Activated CD4-positive, alpha-beta memory T cell treated with anti-CD3 and anti-CD28 coated beads for 36 hours (primary cell): Measurements from ENCODE around the gene HSPB6. TPM values are rescaled to one million over a fixed set of nuclear protein-coding genes. Genes with fewer than 3 reads are reported as not detected.

Experiments used
- CTCF ChIA-PET: fragments of 350-600 bp; sonication (Branson Sonifier 250); formaldehyde crosslinking; loops from one replicate; lab custom pipeline; 2021; ENCODE audit warnings: antibody characterized with exemption, inconsistent platforms; lab: Charles Lee
- POLR2A ChIA-PET: fragments of 350-600 bp; sonication (Branson Sonifier 250); formaldehyde crosslinking; loops from one replicate; lab custom pipeline; 2021; ENCODE audit warnings: antibody characterized with exemption; lab: Charles Lee
- DNase-seq: peaks from one replicate; pipeline ENCODE4 v3.0.0-alpha.2; 2020
- H3K27ac Mint-ChIP-seq: one replicate; pipeline ENCODE4 v1.8.0; 2021; ENCODE audit warnings: mixed read lengths
- H3K27me3 Mint-ChIP-seq: one replicate; pipeline ENCODE4 v1.8.0; 2021; ENCODE audit warnings: mixed read lengths
- H3K36me3 Mint-ChIP-seq: one replicate; pipeline ENCODE4 v1.8.0; 2021; ENCODE audit warnings: mixed read lengths
- H3K4me1 Mint-ChIP-seq: one replicate; pipeline ENCODE4 v1.8.0; 2021; ENCODE audit warnings: low read depth, mixed read lengths
- H3K4me3 Mint-ChIP-seq: one replicate; pipeline ENCODE4 v1.8.0; 2021; ENCODE audit warnings: mild to moderate bottlenecking, mixed read lengths
- H3K9me3 Mint-ChIP-seq: one replicate; pipeline ENCODE4 v1.8.0; 2021; ENCODE audit warnings: mixed read lengths
- intact Hi-C: fragments of 100-400 bp; cut with micrococcal nuclease; formaldehyde crosslinking; loops from one replicate; pipeline ENCODE4 v1.15.1; 2023
- total RNA-seq, 2 experiments: library from RNA; stranded (reverse); gene quantifications; one replicate each; pipeline ENCODE4 v1.2.3, GENCODE V29; 2021

The HSPB6 gene
- total RNA-seq, 2 experiments from 2014 or later: 0.36 to 0.53 TPM

GRCh38 chr19:35755550-35756376, 1.1 kb downstream of the HSPB6 start:
- Mint-ChIP-seq H3K9me3 (no peaks in the 10 kb centered on the region), H3K4me1 (peaks cover 27% of the 10 kb centered on the region), H3K27me3 (no peaks in the 10 kb centered on the region), H3K4me3 (peak overlapping the region; percentile 26), H3K27ac (no peak overlapping the region), H3K36me3 (peaks cover 20% of the 10 kb centered on the region)
- ChIA-PET CTCF (interaction anchor here (1.0 kb wide), 2 partner anchors 11 to 62 kb away, joined by 3 read pairs; no protein-coding TSS in a partner anchor), POLR2A (no interaction called here)
- intact Hi-C loops: no loop called here
- peak; percentile 68 for DNase-seq

DNA sequence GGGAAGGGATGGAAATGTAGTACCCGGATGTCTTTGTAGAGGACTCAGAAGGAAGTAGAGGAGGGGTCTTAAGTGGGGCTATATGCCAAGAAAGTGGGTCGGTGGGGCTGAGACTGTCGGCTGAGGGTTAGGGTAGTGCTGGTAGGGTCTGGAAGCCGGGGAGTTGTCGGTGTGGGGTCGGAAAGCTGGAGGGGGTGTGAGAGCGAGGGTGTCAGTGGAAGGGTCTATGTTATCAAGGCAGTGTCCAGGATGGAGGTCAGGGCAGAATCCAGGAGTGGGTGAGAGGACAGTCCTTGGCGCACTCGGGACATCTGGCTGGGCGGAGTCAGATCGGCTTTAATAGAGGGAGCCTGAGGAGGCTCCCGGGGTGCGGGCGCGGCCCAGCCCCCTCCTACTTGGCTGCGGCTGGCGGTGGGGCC, 1.7 kb downstream of the HSPB6 start:
- H3K36me3 Mint-ChIP-seq: peaks cover 17% of the 10 kb centered on the region

DNA sequence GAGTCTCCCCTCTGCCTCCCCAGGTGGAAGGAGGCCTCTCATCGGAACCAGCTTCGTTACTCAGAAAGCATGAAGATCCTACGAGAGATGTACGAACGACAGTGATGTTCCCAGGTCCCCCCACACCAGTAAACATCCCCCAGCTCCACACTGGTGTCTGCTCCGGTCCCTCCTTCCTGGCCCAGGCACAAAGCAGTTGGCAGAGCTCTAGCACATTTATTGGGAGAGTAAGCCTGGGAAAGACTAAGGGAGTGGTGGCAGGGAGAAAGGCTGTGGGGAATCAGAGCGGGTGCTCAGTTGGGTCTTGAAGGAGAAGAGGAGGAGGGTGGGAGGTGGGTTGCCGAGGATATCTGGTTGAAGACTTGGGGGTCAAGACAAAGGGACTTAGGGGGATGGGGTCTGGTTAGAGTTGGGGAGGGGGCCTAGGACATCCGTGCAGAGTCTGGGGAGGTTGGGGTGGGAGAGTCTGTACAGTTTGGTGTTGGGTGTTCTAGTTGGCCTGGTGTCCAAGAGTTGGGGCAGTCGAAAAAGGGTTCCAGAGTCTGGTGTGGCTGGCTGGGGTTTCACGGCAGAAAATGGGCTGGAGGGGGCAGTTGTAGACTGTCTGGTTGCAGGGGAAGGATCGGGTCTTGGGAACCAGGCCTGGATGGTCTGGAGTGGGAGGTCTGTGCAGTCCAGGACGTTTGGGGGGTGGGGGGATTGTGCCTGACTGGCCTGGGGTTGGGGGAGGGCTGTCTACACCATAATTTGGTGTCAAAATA, 2.3 kb downstream of the HSPB6 start:
- CTCF ChIA-PET: no interaction called here

More for the DNA sequence above, 1.7 kb downstream of the HSPB6 start:
- ChIA-PET POLR2A (no interaction called here), CTCF (no interaction called here)
- Mint-ChIP-seq H3K27me3 (no peaks in the 10 kb centered on the region), H3K9me3 (no peaks in the 10 kb centered on the region), H3K4me3 (no peak overlapping the region), H3K27ac (no peak overlapping the region), H3K4me1 (peaks cover 29% of the 10 kb centered on the region)
- DNase-seq: no peak
- intact Hi-C loops: no loop called here

DNA sequence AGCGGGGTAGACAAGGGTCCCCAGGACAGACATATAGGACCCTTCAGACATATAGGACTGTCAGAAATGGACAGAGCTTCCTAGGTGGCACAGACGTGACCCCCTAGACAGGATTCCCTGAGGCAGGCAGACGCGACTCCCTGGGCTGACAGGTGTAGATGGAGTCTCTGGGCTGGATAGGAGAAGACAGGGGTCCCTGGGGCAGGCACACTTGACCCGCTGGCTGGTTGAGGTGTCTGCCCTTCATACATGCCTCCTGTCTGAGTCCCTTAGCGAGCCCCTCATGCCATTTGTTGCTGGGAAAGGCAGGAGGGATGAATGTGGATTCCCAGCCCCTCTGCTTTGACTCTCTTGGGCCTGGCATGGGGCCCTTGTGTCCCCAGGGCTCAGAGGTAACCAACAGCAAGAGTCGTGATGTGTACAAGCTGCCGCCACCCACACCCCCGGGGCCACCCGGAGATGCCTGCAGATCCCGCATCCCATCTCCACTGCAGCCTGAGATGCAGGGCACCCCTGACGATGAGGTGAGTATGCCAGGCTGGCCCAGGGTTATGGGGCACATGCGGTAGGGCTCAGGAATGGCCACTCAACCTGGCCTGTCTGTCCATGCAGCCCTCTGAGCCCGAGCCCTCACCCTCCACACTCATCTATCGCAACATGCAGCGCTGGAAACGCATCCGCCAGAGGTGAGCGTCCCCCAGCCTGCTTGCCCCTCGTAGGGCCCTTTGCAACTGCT, 3.0 kb downstream of the HSPB6 start:
- Mint-ChIP-seq H3K27ac (no peak overlapping the region), H3K27me3 (no peaks in the 10 kb centered on the region), H3K4me3 (no peak overlapping the region), H3K4me1 (peaks cover 26% of the 10 kb centered on the region), H3K9me3 (no peaks in the 10 kb centered on the region), H3K36me3 (peaks cover 9% of the 10 kb centered on the region)
- DNase-seq: no peak
- CTCF ChIA-PET: no interaction called here
- intact Hi-C loops: no loop called here
- POLR2A ChIA-PET: no interaction called here

More for the DNA sequence above, 2.3 kb downstream of the HSPB6 start:
- intact Hi-C loops: no loop called here
- H3K9me3 Mint-ChIP-seq: no peaks in the 10 kb centered on the region
- no peak overlapping the region for H3K4me3 Mint-ChIP-seq
- POLR2A ChIA-PET: no interaction called here
- DNase-seq: no peak
- H3K36me3 Mint-ChIP-seq: peaks cover 12% of the 10 kb centered on the region
- peaks cover 29% of the 10 kb centered on the region for H3K4me1 Mint-ChIP-seq
- H3K27me3 Mint-ChIP-seq: no peaks in the 10 kb centered on the region
- no peak overlapping the region for H3K27ac Mint-ChIP-seq

- ChIA-PET CTCF (interaction anchor here (1.3 kb wide), 1 partner anchor 61 kb away, joined by 8 read pairs; no protein-coding TSS in a partner anchor), POLR2A (no interaction called here)
- Mint-ChIP-seq H3K4me3 (no peak overlapping the region), H3K4me1 (peaks cover 28% of the 10 kb centered on the region), H3K27ac (no peak overlapping the region), H3K9me3 (no peaks in the 10 kb centered on the region), H3K36me3 (peaks cover 7% of the 10 kb centered on the region), H3K27me3 (no peaks in the 10 kb centered on the region)
- no peak for DNase-seq
- intact Hi-C loops: no loop called here
These were observed 4.0 kb downstream of the HSPB6 start for GRCh38 chr19:35752746-35753350.

GRCh38 chr19:35751839-35752745, 4.7 kb downstream of the HSPB6 start:
- H3K27me3 Mint-ChIP-seq: no peaks in the 10 kb centered on the region
- peaks cover 6% of the 10 kb centered on the region for H3K36me3 Mint-ChIP-seq
- peaks cover 30% of the 10 kb centered on the region for H3K4me1 Mint-ChIP-seq
- H3K9me3 Mint-ChIP-seq: no peaks in the 10 kb centered on the region
- DNase-seq: no peak
- H3K27ac Mint-ChIP-seq: no peak overlapping the region
- CTCF ChIA-PET: interaction anchor here (1.3 kb wide), 1 partner anchor 60 kb away, joined by 8 read pairs; no protein-coding TSS in a partner anchor
- H3K4me3 Mint-ChIP-seq: no peak overlapping the region
- POLR2A ChIA-PET: no interaction called here
- intact Hi-C loops: no loop called here

DNA sequence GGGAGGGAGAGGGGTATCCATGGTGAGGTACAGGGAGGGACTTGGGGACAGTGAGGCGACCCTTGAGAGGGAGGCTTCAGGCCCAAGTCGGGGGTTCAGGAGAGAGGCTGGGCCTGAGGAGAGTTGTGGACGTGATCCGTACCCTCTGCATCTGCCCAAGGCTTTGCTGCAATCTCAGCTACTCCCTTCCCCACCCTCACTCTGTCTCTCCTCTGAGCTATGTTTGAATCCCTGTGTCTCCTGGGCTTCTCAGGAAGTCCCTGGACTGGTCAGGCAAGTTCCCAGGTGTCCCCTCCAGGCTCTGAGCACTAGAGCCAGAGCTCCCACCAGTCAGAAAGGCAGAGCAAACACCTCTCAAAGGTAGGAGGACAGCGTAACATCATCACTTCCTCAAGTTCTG, 6.7 kb downstream of the HSPB6 start:
- Mint-ChIP-seq H3K4me1 (peaks cover 31% of the 10 kb centered on the region), H3K9me3 (no peaks in the 10 kb centered on the region), H3K4me3 (no peak overlapping the region), H3K36me3 (peaks cover 4% of the 10 kb centered on the region), H3K27ac (no peak overlapping the region), H3K27me3 (no peaks in the 10 kb centered on the region)
- ChIA-PET CTCF (interaction anchor here (1.1 to 1.4 kb wide), 2 partner anchors 56 to 181 kb away, joined by 3 read pairs; no protein-coding TSS in a partner anchor), POLR2A (no interaction called here)
- intact Hi-C loops: no loop called here
- no peak for DNase-seq

DNA sequence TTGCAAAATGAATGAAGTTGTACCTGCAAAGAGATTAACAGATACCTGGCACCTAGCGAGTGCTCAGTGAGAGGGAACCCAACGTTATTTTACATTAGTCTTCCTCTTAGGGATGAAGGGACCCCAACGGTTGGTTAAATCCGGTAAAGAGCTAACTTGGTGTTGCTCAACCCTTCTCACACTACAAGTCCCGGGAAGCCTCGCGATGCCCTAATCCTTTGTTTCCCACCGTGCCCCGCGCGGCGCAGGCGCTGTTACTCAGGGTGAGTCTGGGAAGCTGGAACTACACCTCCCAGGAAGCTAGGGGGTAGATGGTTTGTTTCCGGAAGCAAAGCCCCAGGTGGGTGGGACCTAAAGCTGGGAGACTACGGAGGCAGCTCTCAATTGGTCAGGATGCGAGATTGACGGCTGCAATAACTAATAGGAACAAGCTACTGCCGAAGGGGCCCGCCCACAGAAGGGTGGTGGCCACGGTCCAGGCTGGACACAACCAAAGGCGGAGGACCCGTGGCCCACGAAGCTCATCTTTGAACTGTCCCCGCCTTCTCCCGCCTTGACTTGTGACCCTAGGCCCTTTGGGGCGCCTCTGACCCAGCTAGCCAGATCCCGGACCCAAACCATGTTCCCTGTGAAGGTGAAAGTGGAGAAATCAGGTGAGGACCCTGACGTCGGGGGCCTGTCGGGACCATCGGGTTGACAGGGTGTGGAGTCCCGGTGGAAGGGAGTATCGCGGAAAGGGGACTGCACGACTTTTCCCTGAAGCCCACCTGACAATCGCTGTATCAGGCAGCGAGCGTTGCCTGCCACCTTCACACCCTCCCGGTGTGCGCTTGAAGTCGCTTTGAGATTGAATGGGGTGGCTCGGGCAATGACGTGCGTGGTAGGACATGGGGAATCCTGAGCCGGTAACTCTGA, 8.5 kb downstream of the HSPB6 start, which contains the start of gene LIN37:
LIN37 (plus strand) TSS at position 471 of the 915 bp plus-strand sequence; CDS start at position 620, 149 bp downstream.
- Mint-ChIP-seq H3K36me3 (peaks cover 5% of the 10 kb centered on the region), H3K9me3 (no peaks in the 10 kb centered on the region), H3K4me1 (peaks cover 42% of the 10 kb centered on the region), H3K27me3 (no peaks in the 10 kb centered on the region), H3K4me3 (peak within 1 kb of the TSS; percentile 94), H3K27ac (peak within 1 kb of the TSS; percentile 88)
- intact Hi-C loops: loop anchor here (1.0 to 10.0 kb wide), 7 partner anchors 10 to 466 kb away; partner anchors contain the start of genes ARHGAP33, COX6B1, ETV2 and OVOL3
- ChIA-PET POLR2A (interaction anchor here (0.9 to 1.5 kb wide), 6 partner anchors 9 to 108 kb away, joined by 3 to 9 read pairs (median 6); partner anchors contain the start of genes COX6B1, KIRREL2, KMT2B and PROSER3), CTCF (interaction anchor here (0.5 to 1.2 kb wide), 11 partner anchors 9 to 205 kb away, joined by 3 to 6 read pairs (median 3); partner anchors contain the start of gene KMT2B)
- peak; percentile 99 for DNase-seq

- no peak for DNase-seq
- ChIA-PET POLR2A (interaction anchor here (3.5 kb wide), 1 partner anchor 28 kb away, joined by 13 read pairs; the partner anchor contains the start of gene KMT2B), CTCF (no interaction called here)
- Mint-ChIP-seq H3K27ac (peak overlapping the region; percentile 98), H3K4me1 (peaks cover 51% of the 10 kb centered on the region), H3K27me3 (no peaks in the 10 kb centered on the region), H3K4me3 (peak overlapping the region; percentile 93), H3K9me3 (no peaks in the 10 kb centered on the region), H3K36me3 (peaks cover 16% of the 10 kb centered on the region)
- intact Hi-C loops: loop anchor here (5.0 to 10.0 kb wide), 4 partner anchors 102 to 468 kb away; partner anchors contain the start of genes COX6B1, ETV2, OVOL3 and POLR2I
These were observed 10.3 kb downstream of the HSPB6 start for GRCh38 chr19:35746531-35746930.
